ENCODE results near the gene SPACDR.
A peak's percentile ranks its signal among the peaks of the same experiment; 100 is the strongest.
"Not testable (repeated sequence)": the region's sequence is repeated elsewhere in the genome, so short reads cannot be mapped to it uniquely, and the experiment has no call there.

The SPACDR gene

GRCh38 chr7:100464210-100464660 lies at the start of gene SPACDR:
Gene SPACDR (minus strand): TSS chr7:100464260. CDS start chr7:100464025, 235 bp downstream.
- DNase-seq = no peak

GRCh38 chr7:100513212-100513810 lies 49.3 kb upstream of the SPACDR start:
- no peak for DNase-seq

GRCh38 chr7:100510437-100511239 lies 46.6 kb upstream of the SPACDR start:
- no peak for DNase-seq

GRCh38 chr7:100509231-100509630 lies 45.2 kb upstream of the SPACDR start:
- peak; percentile 35 to 46 for DNase-seq

GRCh38 chr7:100506356-100506923 lies 42.4 kb upstream of the SPACDR start:
- peak in 1 of 2 experiments; percentile 5 for DNase-seq

GRCh38 chr7:100504887-100505611 lies 41.0 kb upstream of the SPACDR start:
- no peak for DNase-seq

GRCh38 chr7:100504031-100504430 lies 40.0 kb upstream of the SPACDR start:
- not testable (repeated sequence) for DNase-seq

- not testable (repeated sequence) for DNase-seq
These were observed 36.7 kb upstream of the SPACDR start for GRCh38 chr7:100500743-100501142.

GRCh38 chr7:100496509-100496908 lies 32.4 kb upstream of the SPACDR start:
- DNase-seq = no peak

GRCh38 chr7:100493476-100494264 lies 29.6 kb upstream of the SPACDR start:
- DNase-seq = no peak

GRCh38 chr7:100492738-100493475 lies 28.8 kb upstream of the SPACDR start:
- DNase-seq = no peak

GRCh38 chr7:100491192-100491578 lies 27.1 kb upstream of the SPACDR start:
- DNase-seq = no peak

- DNase-seq = no peak
These were observed 26.6 kb upstream of the SPACDR start for GRCh38 chr7:100490483-100491191.

GRCh38 chr7:100489824-100490223 lies 25.8 kb upstream of the SPACDR start:
- DNase-seq = peak; percentile 98 to 99

GRCh38 chr7:100489121-100489520 lies 25.1 kb upstream of the SPACDR start:
- no peak for DNase-seq

- DNase-seq = no peak
These were observed 24.5 kb upstream of the SPACDR start for GRCh38 chr7:100488333-100489095.

- DNase-seq = no peak
These were observed 22.8 kb upstream of the SPACDR start for GRCh38 chr7:100486753-100487446.

GRCh38 chr7:100486111-100486636 lies 22.1 kb upstream of the SPACDR start:
- no peak for DNase-seq

GRCh38 chr7:100485471-100485876 lies 21.4 kb upstream of the SPACDR start:
- DNase-seq = no peak

Data from NCI-H524 (cell line).